ENCODE data around the gene USP24.

GRCh38 chr1:55040083-55040932 lies 174.9 kb downstream of the USP24 start:
- TF ChIP-seq CTCF (IDR thresholded peaks at IDR 0.05) = no peak
- TF ChIP-seq EZH2 (IDR thresholded peaks at IDR 0.05; ENCODE audit: borderline replicate concordance, insufficient read depth, low read depth, low read length, poor library complexity, severe bottlenecking) = no peak

Measured in B cell (primary cell).